ENCODE data around the gene NR1H4. TPM values are rescaled to one million over a fixed set of nuclear protein-coding genes. Genes with fewer than 3 reads are reported as not detected.

NR1H4 gene
- total and polyA plus RNA-seq, 4 experiments from 2014 or later = not detected

DNA sequence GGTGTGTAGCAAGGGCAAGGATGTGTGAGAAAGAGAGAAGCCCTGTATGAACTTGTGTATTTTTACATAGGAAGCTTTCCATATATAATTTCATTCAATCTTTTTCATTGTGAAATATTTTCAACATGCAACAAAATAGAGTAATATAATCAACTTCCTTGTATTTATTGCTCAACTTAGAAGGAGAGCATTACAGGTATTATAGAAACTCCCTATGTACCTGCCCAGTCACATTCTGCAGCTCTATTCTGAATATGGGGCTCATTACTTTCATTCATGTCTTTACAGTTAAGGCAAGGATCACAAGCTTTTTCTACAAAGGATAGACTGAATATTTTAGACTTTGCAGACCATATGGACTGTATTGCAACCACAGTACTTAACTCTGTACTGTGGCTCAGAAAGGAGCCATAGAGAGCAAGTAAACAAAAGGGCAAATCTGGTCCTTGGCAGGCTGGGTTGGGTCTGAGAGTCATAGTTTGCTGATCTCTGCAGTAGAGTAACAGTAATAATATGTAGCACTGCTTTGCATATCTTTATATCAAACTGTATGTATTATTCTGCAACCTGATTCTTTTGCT is 11.3 kb downstream of the NR1H4 start:
- H3K4me3 ChIP-seq (ENCODE audit: low read length in 2 of 2) = no peak overlapping the region
- no peaks in the 10 kb centered on the region for H3K4me1 ChIP-seq (ENCODE audit: insufficient read depth, low read length)
- Mint-ChIP-seq H3K4me3 (no peak overlapping the region), H3K36me3 (no peaks in the 10 kb centered on the region), H3K4me1 (no peaks in the 10 kb centered on the region), H3K27me3 (peaks cover 2 to 3% of the 10 kb centered on the region in 2 donors), H3K9me3 (no peaks in the 10 kb centered on the region), H3K27ac (no peak overlapping the region)
- no peaks in the 10 kb centered on the region for H3K9me3 ChIP-seq (ENCODE audit: control insufficient read depth in 1 of 2, low read length in 2 of 2)
- ChIA-PET CTCF (ENCODE audit: partially characterized antibody) (no interaction called here), POLR2A (ENCODE audit: partially characterized antibody) (no interaction called here)
- H3K27me3 ChIP-seq (ENCODE audit: insufficient read depth, low read length) = no peaks in the 10 kb centered on the region
- H3K36me3 ChIP-seq (ENCODE audit: insufficient read depth, low read length) = no peaks in the 10 kb centered on the region
- DNase-seq = no peak
- H3K27ac ChIP-seq (ENCODE audit: low read depth, low read length) = no peak overlapping the region
- intact Hi-C loops (cut with micrococcal nuclease) = no loop called here

DNA sequence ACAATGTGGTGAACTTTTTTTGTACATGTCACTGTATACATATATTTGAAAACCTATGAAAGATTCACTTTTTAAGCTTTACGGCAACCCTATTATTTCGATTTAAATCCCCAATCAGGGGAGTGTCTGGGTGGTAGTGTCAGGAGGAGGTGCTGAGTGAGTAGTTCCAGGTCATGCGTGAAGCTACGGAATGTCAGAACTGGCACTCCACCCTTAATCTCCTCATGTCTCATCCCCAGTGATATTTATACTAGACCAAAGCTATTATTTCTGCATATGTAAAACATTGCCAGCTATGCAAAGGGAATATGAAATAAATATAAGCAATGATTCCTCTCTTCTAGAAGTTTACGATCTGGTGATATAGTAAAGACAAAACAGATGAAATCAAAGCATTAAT is 12.3 kb downstream of the NR1H4 start:
- H3K27me3 Mint-ChIP-seq = peaks cover 2 to 3% of the 10 kb centered on the region in 2 donors
- no peaks in the 10 kb centered on the region for H3K4me1 Mint-ChIP-seq
- ChIA-PET CTCF (ENCODE audit: partially characterized antibody) (no interaction called here), POLR2A (ENCODE audit: partially characterized antibody) (no interaction called here)
- H3K9me3 Mint-ChIP-seq = no peaks in the 10 kb centered on the region
- H3K36me3 ChIP-seq (ENCODE audit: insufficient read depth, low read length) = no peaks in the 10 kb centered on the region
- H3K27ac ChIP-seq (ENCODE audit: low read depth, low read length) = no peak overlapping the region
- intact Hi-C loops (cut with micrococcal nuclease) = no loop called here
- DNase-seq = no peak
- no peak overlapping the region for H3K27ac Mint-ChIP-seq
- H3K4me3 Mint-ChIP-seq = no peak overlapping the region
- no peaks in the 10 kb centered on the region for H3K4me1 ChIP-seq (ENCODE audit: insufficient read depth, low read length)
- no peaks in the 10 kb centered on the region for H3K27me3 ChIP-seq (ENCODE audit: insufficient read depth, low read length)
- no peaks in the 10 kb centered on the region for H3K9me3 ChIP-seq (ENCODE audit: control insufficient read depth in 1 of 2, low read length in 2 of 2)
- H3K4me3 ChIP-seq (ENCODE audit: low read length in 2 of 2) = no peak overlapping the region
- no peaks in the 10 kb centered on the region for H3K36me3 Mint-ChIP-seq

DNA sequence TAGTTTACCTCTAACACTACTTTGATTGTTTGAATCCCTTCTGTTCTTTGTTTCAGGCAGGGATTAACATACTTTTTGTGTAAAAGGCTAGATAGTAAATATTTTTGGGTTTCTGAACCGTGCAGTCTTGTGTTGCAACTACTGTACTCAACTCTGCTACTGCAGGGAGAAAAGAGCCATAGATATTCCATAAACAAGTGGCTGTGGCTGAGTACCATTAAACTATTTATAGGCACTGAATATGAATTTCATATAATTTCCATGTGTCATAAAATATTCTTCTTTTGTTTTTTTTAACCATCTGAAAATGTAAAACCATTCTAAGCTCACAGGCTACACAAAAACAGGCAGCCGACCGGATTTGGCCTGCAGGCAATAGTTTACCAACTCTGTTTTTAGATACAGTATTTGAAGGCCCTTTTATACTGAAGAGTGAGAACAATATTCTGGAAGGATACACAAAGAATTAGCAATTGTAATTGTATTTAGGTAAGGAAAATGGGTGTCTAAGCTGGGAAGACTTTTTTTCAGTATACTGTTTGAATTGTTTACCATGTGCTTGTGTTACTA is 15.7 kb downstream of the NR1H4 start:
- POLR2A ChIA-PET (ENCODE audit: partially characterized antibody) = no interaction called here
- H3K36me3 Mint-ChIP-seq = no peaks in the 10 kb centered on the region
- DNase-seq = no peak
- Histone ChIP-seq H3K9me3 (ENCODE audit: control insufficient read depth in 1 of 2, low read length in 2 of 2) (no peaks in the 10 kb centered on the region), H3K4me1 (ENCODE audit: insufficient read depth, low read length) (no peaks in the 10 kb centered on the region), H3K27ac (ENCODE audit: low read depth, low read length) (no peak overlapping the region), H3K36me3 (ENCODE audit: insufficient read depth, low read length) (no peaks in the 10 kb centered on the region), H3K4me3 (ENCODE audit: low read length in 2 of 2) (no peak overlapping the region), H3K27me3 (ENCODE audit: insufficient read depth, low read length) (no peaks in the 10 kb centered on the region)
- CTCF ChIA-PET (ENCODE audit: partially characterized antibody) = no interaction called here
- H3K4me1 Mint-ChIP-seq = no peaks in the 10 kb centered on the region
- H3K9me3 Mint-ChIP-seq = no peaks in the 10 kb centered on the region
- H3K27ac Mint-ChIP-seq = no peak overlapping the region
- no peak overlapping the region for H3K4me3 Mint-ChIP-seq
- H3K27me3 Mint-ChIP-seq = peaks cover 2 to 3% of the 10 kb centered on the region in 2 donors
- intact Hi-C loops (cut with micrococcal nuclease) = no loop called here

DNA sequence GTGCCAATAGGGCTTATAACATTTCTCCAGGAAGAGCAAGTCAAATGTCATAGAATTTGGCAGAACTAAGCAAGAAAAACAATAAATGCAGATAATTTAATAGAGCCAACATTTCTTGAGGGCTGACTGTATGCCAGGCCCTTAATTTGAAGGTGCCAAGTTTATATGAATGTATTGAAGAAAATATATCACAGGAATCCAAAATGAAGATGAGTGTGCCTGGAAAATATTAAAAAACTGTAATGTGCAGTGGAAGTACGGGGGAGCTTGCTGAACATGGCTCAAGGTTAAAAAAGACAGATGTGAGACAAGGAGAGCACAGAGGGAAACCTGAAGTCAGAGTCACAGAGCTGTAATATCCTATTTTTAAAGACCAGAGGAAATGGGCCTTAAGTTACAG is 16.4 kb downstream of the NR1H4 start:
- Histone ChIP-seq H3K36me3 (ENCODE audit: insufficient read depth, low read length) (no peaks in the 10 kb centered on the region), H3K4me1 (ENCODE audit: insufficient read depth, low read length) (no peaks in the 10 kb centered on the region), H3K4me3 (ENCODE audit: low read length in 2 of 2) (no peak overlapping the region), H3K9me3 (ENCODE audit: control insufficient read depth in 1 of 2, low read length in 2 of 2) (no peaks in the 10 kb centered on the region), H3K27me3 (ENCODE audit: insufficient read depth, low read length) (no peaks in the 10 kb centered on the region), H3K27ac (ENCODE audit: low read depth, low read length) (no peak overlapping the region)
- DNase-seq = no peak
- Mint-ChIP-seq H3K27me3 (peaks cover 2 to 3% of the 10 kb centered on the region in 2 donors), H3K4me1 (no peaks in the 10 kb centered on the region), H3K4me3 (no peak overlapping the region), H3K36me3 (no peaks in the 10 kb centered on the region), H3K9me3 (no peaks in the 10 kb centered on the region), H3K27ac (peak overlapping the region in 1 of 7 donors; percentile 3)
- intact Hi-C loops (cut with micrococcal nuclease) = no loop called here
- POLR2A ChIA-PET (ENCODE audit: partially characterized antibody) = no interaction called here
- CTCF ChIA-PET (ENCODE audit: partially characterized antibody) = no interaction called here

DNA sequence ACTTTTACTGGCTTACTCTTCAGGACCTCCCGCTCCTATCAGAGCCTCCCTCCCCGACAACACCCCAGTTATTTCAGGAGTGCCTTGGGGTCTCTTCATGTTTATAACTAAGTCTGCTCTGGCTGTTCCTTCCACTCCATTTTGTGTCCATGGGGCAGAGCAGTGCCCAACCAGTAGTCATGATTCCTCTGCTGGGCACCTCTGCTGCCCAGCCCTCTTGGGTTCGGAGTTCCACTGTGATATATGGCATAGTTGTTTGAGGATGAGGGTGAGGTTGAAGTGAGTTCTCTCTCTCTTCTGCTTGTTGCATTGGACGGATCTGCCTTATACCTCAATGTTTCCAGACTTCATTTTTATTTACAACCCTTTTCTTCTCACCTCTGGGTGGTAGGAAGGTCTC is 17.4 kb downstream of the NR1H4 start:
- H3K4me1 Mint-ChIP-seq = no peaks in the 10 kb centered on the region
- H3K4me3 Mint-ChIP-seq = no peak overlapping the region
- no peak for DNase-seq
- no peaks in the 10 kb centered on the region for H3K27me3 ChIP-seq (ENCODE audit: insufficient read depth, low read length)
- no peaks in the 10 kb centered on the region for H3K9me3 ChIP-seq (ENCODE audit: control insufficient read depth in 1 of 2, low read length in 2 of 2)
- no peak overlapping the region for H3K27ac ChIP-seq (ENCODE audit: low read depth, low read length)
- no peak overlapping the region for H3K4me3 ChIP-seq (ENCODE audit: low read length in 2 of 2)
- ChIA-PET CTCF (ENCODE audit: partially characterized antibody) (no interaction called here), POLR2A (ENCODE audit: partially characterized antibody) (no interaction called here)
- H3K36me3 ChIP-seq (ENCODE audit: insufficient read depth, low read length) = no peaks in the 10 kb centered on the region
- H3K9me3 Mint-ChIP-seq = no peaks in the 10 kb centered on the region
- H3K4me1 ChIP-seq (ENCODE audit: insufficient read depth, low read length) = no peaks in the 10 kb centered on the region
- no peaks in the 10 kb centered on the region for H3K36me3 Mint-ChIP-seq
- no peak overlapping the region for H3K27ac Mint-ChIP-seq
- intact Hi-C loops (cut with micrococcal nuclease) = no loop called here
- H3K27me3 Mint-ChIP-seq = peaks cover 2 to 3% of the 10 kb centered on the region in 2 donors

DNA sequence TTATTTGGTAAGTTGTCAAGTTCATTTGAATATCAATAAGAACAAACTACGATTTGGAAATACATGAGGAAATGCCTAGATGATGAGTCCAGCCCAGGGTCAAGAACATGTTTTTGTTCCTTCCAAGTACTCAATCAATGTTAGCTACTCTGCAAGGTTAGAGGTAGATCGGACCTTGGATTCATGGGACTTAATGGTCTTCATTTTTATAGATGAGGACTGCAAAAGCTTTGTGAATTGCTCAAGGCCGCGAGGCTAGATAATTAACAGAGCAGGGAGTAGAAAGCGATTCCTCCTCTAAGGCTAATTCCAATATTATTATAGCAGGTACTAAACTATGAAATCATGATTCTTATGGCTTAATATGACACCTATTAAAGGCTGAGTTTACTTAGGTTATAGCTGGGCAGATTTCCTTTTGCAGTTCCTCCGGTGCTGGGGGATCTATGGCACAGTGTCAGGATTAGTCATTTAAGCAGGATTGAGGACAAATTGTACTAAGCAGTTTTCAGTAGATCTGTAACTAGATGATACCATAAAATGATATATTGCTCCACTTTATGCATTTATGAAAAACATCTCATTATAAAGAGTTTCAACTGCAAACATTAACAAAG is 19.8 kb downstream of the NR1H4 start:
- ChIA-PET POLR2A (ENCODE audit: partially characterized antibody) (no interaction called here), CTCF (ENCODE audit: partially characterized antibody) (no interaction called here)
- no peaks in the 10 kb centered on the region for H3K9me3 ChIP-seq (ENCODE audit: control insufficient read depth in 1 of 2, low read length in 2 of 2)
- H3K27me3 ChIP-seq (ENCODE audit: insufficient read depth, low read length) = no peaks in the 10 kb centered on the region
- no peaks in the 10 kb centered on the region for H3K4me1 ChIP-seq (ENCODE audit: insufficient read depth, low read length)
- no peak for DNase-seq
- H3K4me3 Mint-ChIP-seq = no peak overlapping the region
- H3K27ac ChIP-seq (ENCODE audit: low read depth, low read length) = no peak overlapping the region
- H3K4me1 Mint-ChIP-seq = no peaks in the 10 kb centered on the region
- H3K27ac Mint-ChIP-seq = no peak overlapping the region
- H3K9me3 Mint-ChIP-seq = no peaks in the 10 kb centered on the region
- H3K27me3 Mint-ChIP-seq = peaks cover 0 to 3% of the 10 kb centered on the region in 2 donors
- H3K36me3 Mint-ChIP-seq = no peaks in the 10 kb centered on the region
- no peaks in the 10 kb centered on the region for H3K36me3 ChIP-seq (ENCODE audit: insufficient read depth, low read length)
- intact Hi-C loops (cut with micrococcal nuclease) = no loop called here
- no peak overlapping the region for H3K4me3 ChIP-seq (ENCODE audit: low read length in 2 of 2)

DNA sequence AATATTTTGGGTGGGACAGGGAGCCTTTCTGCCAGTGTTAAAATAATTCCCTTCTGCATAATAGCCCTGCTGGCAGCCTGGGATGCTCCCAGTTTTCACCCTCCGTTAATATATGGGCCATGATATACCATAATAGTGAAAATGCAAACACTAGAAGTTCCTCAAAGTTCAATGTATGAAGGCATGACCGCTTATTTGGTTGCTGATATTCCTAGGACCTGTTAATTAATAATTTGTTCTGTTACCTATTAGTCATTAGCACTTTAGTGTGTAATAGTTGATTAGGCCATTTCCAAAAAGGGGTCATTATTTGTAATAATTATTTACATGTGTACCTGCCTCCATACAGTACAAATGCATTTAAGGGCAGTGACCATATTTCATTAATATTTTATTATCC is 20.4 kb downstream of the NR1H4 start:
- CTCF ChIA-PET (ENCODE audit: partially characterized antibody) = no interaction called here
- Mint-ChIP-seq H3K9me3 (no peaks in the 10 kb centered on the region), H3K4me1 (no peaks in the 10 kb centered on the region), H3K27me3 (peaks cover 0 to 3% of the 10 kb centered on the region in 2 donors), H3K36me3 (no peaks in the 10 kb centered on the region), H3K4me3 (no peak overlapping the region), H3K27ac (no peak overlapping the region)
- H3K4me3 ChIP-seq (ENCODE audit: low read length in 2 of 2) = no peak overlapping the region
- H3K36me3 ChIP-seq (ENCODE audit: insufficient read depth, low read length) = no peaks in the 10 kb centered on the region
- no peak for DNase-seq
- intact Hi-C loops (cut with micrococcal nuclease) = no loop called here
- H3K27ac ChIP-seq (ENCODE audit: low read depth, low read length) = no peak overlapping the region
- H3K27me3 ChIP-seq (ENCODE audit: insufficient read depth, low read length) = no peaks in the 10 kb centered on the region
- POLR2A ChIA-PET (ENCODE audit: partially characterized antibody) = no interaction called here
- H3K4me1 ChIP-seq (ENCODE audit: insufficient read depth, low read length) = no peaks in the 10 kb centered on the region
- H3K9me3 ChIP-seq (ENCODE audit: control insufficient read depth in 1 of 2, low read length in 2 of 2) = no peaks in the 10 kb centered on the region

All from CD4-positive, alpha-beta memory T cell (primary cell).